ENCODE results near the gene TBC1D14.

TBC1D14 gene

GRCh38 chr4:7055990-7056325, 146.3 kb downstream of the TBC1D14 start:
- TF ChIP-seq, protein P1, sequence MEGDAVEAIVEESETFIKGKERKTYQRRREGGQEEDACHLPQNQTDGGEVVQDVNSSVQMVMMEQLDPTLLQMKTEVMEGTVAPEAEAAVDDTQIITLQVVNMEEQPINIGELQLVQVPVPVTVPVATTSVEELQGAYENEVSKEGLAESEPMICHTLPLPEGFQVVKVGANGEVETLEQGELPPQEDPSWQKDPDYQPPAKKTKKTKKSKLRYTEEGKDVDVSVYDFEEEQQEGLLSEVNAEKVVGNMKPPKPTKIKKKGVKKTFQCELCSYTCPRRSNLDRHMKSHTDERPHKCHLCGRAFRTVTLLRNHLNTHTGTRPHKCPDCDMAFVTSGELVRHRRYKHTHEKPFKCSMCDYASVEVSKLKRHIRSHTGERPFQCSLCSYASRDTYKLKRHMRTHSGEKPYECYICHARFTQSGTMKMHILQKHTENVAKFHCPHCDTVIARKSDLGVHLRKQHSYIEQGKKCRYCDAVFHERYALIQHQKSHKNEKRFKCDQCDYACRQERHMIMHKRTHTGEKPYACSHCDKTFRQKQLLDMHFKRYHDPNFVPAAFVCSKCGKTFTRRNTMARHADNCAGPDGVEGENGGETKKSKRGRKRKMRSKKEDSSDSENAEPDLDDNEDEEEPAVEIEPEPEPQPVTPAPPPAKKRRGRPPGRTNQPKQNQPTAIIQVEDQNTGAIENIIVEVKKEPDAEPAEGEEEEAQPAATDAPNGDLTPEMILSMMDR (IDR thresholded peaks at IDR 0.05; ENCODE audit: low read length, missing control alignments): no peak
- DNase-seq (ENCODE audit: low read depth): no peak
- H3K4me3 ChIP-seq (replicated peaks; ENCODE audit: low read depth, low read length): no peak overlapping the region

- TF ChIP-seq, protein P1 (IDR thresholded peaks at IDR 0.05; ENCODE audit: low read length, missing control alignments): no peak
- H3K4me3 ChIP-seq (replicated peaks; ENCODE audit: low read depth, low read length): no peak overlapping the region
- DNase-seq (ENCODE audit: low read depth): no peak
These were observed 149.2 kb downstream of the TBC1D14 start for GRCh38 chr4:7058792-7059191.

DNA sequence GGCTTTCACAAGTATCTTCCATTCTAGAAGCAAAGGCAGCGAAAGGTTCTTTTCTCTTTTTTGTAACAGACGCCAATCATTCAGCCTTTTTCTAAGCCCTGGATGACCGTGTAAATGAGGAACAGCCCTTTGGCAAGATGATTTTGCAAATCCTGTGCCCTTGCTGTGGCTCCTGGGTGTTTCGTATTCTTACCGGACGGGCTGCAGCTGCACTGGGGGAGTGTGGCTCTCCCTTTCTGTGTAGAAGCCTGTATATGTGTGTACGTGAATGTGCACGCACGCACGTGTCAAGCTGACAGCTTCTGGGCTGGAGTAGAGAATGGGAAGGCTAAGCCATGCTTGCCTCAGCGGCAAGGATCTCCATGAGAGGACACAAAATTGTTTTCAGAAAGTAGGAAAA, 150.0 kb downstream of the TBC1D14 start:
- no peak for DNase-seq (ENCODE audit: low read depth)
- H3K4me3 ChIP-seq (replicated peaks; ENCODE audit: low read depth, low read length): no peak overlapping the region
- TF ChIP-seq, protein P1 (IDR thresholded peaks at IDR 0.05; ENCODE audit: low read length, missing control alignments): no peak

DNA sequence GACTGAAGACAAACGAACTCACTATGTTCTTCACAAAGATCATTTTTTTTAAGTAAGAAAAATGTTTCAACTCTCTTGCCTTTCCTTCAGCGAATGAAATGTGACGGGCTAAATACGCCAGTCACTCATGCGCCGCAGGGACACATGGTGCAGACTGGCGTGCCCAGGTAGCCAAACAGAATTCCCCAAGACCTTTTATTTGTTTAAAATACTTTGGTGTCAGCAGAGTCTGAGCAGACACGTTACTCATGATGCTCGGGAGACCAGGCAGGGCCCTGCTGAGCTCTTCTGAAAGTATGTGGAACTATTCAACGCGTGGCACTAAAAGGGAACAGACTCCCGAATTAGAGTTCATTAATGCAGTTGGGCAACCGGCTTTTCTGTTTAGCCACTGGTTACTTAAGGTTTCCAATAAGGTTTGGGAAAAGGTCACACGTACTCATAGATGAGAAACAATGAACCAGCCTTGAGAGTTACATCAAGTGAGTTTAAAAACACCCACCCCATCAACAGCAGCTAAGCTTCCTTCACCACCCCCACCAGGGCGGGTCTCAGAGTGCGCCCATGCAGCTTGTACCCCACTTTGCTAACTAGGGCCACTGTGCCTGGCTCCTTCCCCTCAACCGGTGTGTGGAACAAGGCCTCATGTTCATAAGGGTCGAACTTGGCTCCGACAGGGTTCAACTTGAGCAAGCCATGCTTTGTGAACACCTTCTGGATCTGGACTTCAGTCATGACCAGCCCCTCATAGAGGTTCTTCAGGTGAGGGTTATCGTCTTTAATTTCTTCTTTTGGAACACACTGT, 150.9 kb downstream of the TBC1D14 start:
- TF ChIP-seq, protein P1 (IDR thresholded peaks at IDR 0.05; ENCODE audit: low read length, missing control alignments): no peak
- no peak overlapping the region for H3K4me3 ChIP-seq (replicated peaks; ENCODE audit: low read depth, low read length)
- DNase-seq (ENCODE audit: low read depth): no peak

DNA sequence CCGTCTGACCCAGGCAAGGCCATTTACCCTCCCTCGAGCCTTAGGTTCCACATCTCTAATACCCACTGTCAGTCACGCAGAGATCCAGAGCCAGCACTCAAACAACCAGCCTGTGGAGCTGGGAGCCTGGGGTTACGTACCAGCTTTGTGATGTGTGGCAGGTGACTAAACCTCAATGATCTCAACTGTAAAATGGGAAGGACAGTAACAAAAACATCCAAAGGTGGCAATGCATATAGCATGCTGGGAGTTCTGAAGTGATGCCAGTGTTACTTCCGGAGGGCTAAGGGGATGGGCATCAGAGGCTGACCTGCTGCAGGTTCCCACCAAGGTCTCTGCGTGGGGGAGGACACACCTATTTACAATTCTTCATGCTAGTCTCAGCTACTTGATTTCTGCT, 152.2 kb downstream of the TBC1D14 start:
- TF ChIP-seq, protein P1 (IDR thresholded peaks at IDR 0.05; ENCODE audit: low read length, missing control alignments): no peak
- no peak overlapping the region for H3K4me3 ChIP-seq (replicated peaks; ENCODE audit: low read depth, low read length)
- DNase-seq (ENCODE audit: low read depth): no peak

DNA sequence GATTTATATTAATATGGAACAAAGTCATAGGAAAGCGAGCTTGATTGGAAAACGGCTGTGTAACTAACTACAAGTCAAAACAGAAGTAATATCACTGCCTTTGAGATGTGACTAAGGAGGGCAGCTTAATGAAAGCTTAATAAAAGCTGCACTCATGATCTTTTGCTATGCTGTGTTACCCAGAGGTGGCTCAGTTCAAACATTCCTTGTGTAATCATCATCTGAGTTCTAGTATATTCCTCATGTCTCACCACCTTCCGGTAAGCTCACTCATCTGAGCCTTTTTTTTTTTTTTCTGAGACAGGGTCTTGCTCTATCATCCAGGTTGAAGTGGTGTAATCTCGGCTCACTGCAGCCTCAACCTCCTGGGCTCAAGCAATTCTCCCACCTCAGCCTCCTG, 153.2 kb downstream of the TBC1D14 start:
- TF ChIP-seq, protein P1 (IDR thresholded peaks at IDR 0.05; ENCODE audit: low read length, missing control alignments): no peak
- no peak overlapping the region for H3K4me3 ChIP-seq (replicated peaks; ENCODE audit: low read depth, low read length)
- no peak for DNase-seq (ENCODE audit: low read depth)

DNA sequence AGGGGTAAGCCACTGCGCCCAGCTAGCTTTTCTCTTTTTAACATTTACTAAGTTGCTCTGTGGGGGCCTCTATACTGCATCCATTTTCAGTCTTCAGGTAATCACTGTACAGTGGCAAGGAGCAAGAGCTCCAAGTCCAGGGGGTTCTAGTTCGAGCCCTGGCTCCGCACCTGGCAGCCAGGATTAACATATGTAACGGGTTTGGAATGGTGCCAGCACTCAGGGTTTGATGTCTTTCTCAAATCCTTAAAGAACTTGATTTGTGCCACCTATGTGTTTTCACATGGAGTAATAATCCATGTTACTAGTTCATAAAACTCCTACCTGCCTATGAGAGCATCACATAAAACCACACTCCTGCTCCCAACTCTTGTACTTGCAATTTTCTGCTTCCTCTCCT, 153.7 kb downstream of the TBC1D14 start:
- H3K4me3 ChIP-seq (replicated peaks; ENCODE audit: low read depth, low read length): no peak overlapping the region
- no peak for DNase-seq (ENCODE audit: low read depth)
- TF ChIP-seq, protein P1 (IDR thresholded peaks at IDR 0.05; ENCODE audit: low read length, missing control alignments): no peak

Data from fibroblast of pulmonary artery (primary cell).